Measurements from ENCODE around the gene ENPP3. TPM values are rescaled to one million over a fixed set of nuclear protein-coding genes. Genes with fewer than 3 reads are reported as not detected.

ENPP3 gene
- total RNA-seq, 6 experiments from 2014 or later = 0.07 to 0.12 TPM; not detected in 4

- no peak for TF ChIP-seq CTCF (IDR thresholded peaks at IDR 0.05)
- DNase-seq = peak; percentile 74
- H3K27me3 Mint-ChIP-seq (ENCODE audit: insufficient read depth) = no peaks in the 10 kb centered on the region
- peaks cover 72% of the 10 kb centered on the region for H3K4me1 Mint-ChIP-seq (ENCODE audit: low read depth)
- peaks cover 11% of the 10 kb centered on the region; the same call in 1 of the 2 replicates for H3K36me3 Mint-ChIP-seq (ENCODE audit: low read depth)
- no peaks in the 10 kb centered on the region for H3K9me3 Mint-ChIP-seq
- H3K27ac Mint-ChIP-seq = peak overlapping the region; percentile 91
- peak overlapping the region; percentile 74 for H3K4me3 Mint-ChIP-seq
These were observed 117.8 kb downstream of the ENPP3 start for GRCh38 chr6:131754715-131755567.

DNA sequence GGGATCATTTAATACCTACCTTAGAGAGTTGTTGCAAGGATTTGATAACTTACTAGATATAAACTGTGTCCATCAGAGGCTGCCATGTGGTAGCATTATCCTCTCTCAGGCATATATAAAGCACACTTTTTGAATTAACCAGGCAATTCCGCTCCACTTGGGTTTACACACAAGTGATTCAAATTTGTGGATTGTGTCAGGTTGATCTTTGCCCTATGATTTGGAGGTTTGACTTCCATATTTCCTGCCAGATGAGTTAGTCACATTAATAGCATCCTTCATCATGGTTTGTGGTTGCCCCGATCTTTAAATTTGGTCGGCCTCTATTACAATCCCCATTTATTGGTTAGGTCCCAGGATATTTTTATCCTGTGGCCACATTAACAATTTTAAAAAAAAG is 118.5 kb downstream of the ENPP3 start:
- Mint-ChIP-seq H3K4me3 (peak overlapping the region; percentile 74), H3K27ac (peak overlapping the region; percentile 91), H3K4me1 (ENCODE audit: low read depth) (peaks cover 79% of the 10 kb centered on the region), H3K9me3 (no peaks in the 10 kb centered on the region), H3K27me3 (ENCODE audit: insufficient read depth) (no peaks in the 10 kb centered on the region), H3K36me3 (ENCODE audit: low read depth) (peaks cover 11% of the 10 kb centered on the region; the same call in 1 of the 2 replicates)
- DNase-seq = peak; percentile 97
- no peak for TF ChIP-seq CTCF (IDR thresholded peaks at IDR 0.05)

DNA sequence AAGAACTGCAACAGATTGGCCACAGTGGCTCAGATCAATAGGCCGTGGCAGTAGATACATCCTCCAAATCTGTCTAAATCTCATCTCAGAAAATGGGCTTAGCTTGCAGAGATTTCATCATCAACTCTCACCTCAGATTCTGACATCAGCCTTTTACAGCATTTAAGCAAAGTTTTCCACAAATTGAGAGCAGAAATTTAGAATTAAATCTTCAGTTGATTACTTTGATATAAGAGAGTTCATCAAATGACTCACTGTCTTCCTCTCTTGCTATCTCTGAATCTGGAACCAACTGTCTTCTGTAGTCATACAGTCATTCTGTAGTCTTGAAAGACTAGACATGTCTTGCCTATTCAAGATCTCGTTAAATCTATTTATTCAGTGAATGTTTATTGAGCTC is 118.9 kb downstream of the ENPP3 start:
- Mint-ChIP-seq H3K27me3 (ENCODE audit: insufficient read depth) (no peaks in the 10 kb centered on the region), H3K4me3 (peak overlapping the region; percentile 74), H3K36me3 (ENCODE audit: low read depth) (peaks cover 11% of the 10 kb centered on the region; the same call in 1 of the 2 replicates), H3K4me1 (ENCODE audit: low read depth) (peaks cover 83% of the 10 kb centered on the region), H3K9me3 (no peaks in the 10 kb centered on the region), H3K27ac (peak overlapping the region; percentile 91)
- DNase-seq = peak; percentile 80
- no peak for TF ChIP-seq CTCF (IDR thresholded peaks at IDR 0.05)

DNA sequence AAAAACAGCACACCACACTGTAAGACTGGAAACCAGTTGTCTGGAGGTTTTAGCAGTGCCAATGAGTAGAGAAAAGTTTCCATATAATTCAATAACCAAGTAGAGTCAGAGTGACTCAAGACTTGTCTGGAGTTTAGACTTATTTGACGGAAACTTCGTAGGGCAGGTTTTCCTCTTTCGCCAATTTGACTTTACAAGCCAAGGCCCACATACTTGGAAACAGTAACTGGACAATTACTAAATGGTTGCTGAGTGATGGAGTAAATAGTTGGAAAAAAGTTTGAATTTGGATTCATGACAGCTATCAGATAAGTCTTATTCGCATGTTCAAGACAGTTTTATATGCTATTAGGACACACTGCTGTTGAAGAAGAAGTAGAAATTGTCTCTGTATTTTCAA is 121.8 kb downstream of the ENPP3 start:
- DNase-seq = no peak
- no peaks in the 10 kb centered on the region for H3K27me3 Mint-ChIP-seq (ENCODE audit: insufficient read depth)
- TF ChIP-seq CTCF (IDR thresholded peaks at IDR 0.05) = no peak
- peaks cover 11% of the 10 kb centered on the region; the same call in 1 of the 2 replicates for H3K36me3 Mint-ChIP-seq (ENCODE audit: low read depth)
- H3K4me3 Mint-ChIP-seq = no peak overlapping the region
- H3K27ac Mint-ChIP-seq = no peak overlapping the region
- H3K4me1 Mint-ChIP-seq (ENCODE audit: low read depth) = peaks cover 87% of the 10 kb centered on the region
- H3K9me3 Mint-ChIP-seq = no peaks in the 10 kb centered on the region

- no peaks in the 10 kb centered on the region for H3K9me3 Mint-ChIP-seq
- TF ChIP-seq CTCF (IDR thresholded peaks at IDR 0.05) = no peak
- H3K4me1 Mint-ChIP-seq (ENCODE audit: low read depth) = peaks cover 87% of the 10 kb centered on the region
- DNase-seq = peak; percentile 61
- no peaks in the 10 kb centered on the region for H3K27me3 Mint-ChIP-seq (ENCODE audit: insufficient read depth)
- H3K4me3 Mint-ChIP-seq = no peak overlapping the region; the same call in 1 of the 2 replicates
- peak overlapping the region; percentile 32 for H3K27ac Mint-ChIP-seq
- H3K36me3 Mint-ChIP-seq (ENCODE audit: low read depth) = peaks cover 10% of the 10 kb centered on the region; the same call in 1 of the 2 replicates
These were observed 124.1 kb downstream of the ENPP3 start for GRCh38 chr6:131761060-131761761.
